GM19455 (cell line): ENCODE results near the gene LIN9.
A peak's percentile ranks its signal among the peaks of the same experiment; 100 is the strongest.
"Not testable (repeated sequence)": the region's sequence is repeated elsewhere in the genome, so short reads cannot be mapped to it uniquely, and the experiment has no call there.

Experiments used
- ATAC-seq: cut with Tn5 transposase; IDR thresholded peaks from one replicate; pipeline ENCODE4 v1.9.1; 2021; ENCODE audit not compliant: unreplicated experiment

The LIN9 gene

GRCh38 chr1:226216056-226216455 is 92.9 kb downstream of the LIN9 start:
- ATAC-seq = no peak

GRCh38 chr1:226215239-226215638 is 93.7 kb downstream of the LIN9 start:
- no peak for ATAC-seq

GRCh38 chr1:226212545-226212944 is 96.4 kb downstream of the LIN9 start:
- no peak for ATAC-seq

DNA sequence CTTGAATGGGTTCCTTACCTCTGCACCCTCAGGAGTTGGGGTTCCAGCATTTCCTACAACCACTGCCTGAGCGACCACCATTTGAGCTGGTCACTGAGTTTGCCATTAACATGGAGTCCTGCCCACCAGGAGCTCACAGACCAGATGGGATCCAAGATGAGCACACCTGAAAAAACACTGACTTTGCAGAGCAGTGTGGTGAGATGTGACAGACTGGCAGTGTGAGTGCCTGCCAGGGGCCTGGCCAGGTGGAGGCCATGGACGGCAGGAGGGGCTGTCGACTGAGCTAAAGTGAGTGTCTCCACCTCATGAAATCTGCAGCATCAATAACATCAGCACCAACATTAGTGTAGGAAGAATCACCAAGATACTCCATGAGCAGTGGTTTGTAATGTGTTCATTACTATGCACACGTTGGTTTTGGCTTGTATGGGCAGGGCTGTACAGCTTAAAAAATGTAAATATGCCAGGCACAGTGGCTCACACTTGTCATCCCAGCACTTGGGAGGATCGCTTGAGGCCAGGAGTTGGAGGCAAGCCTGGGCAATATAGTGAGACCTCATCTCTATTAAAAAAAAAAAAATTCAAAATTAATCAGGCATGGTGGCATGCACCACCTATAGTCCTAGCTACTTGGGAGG is 97.7 kb downstream of the LIN9 start:
- ATAC-seq = no peak

DNA sequence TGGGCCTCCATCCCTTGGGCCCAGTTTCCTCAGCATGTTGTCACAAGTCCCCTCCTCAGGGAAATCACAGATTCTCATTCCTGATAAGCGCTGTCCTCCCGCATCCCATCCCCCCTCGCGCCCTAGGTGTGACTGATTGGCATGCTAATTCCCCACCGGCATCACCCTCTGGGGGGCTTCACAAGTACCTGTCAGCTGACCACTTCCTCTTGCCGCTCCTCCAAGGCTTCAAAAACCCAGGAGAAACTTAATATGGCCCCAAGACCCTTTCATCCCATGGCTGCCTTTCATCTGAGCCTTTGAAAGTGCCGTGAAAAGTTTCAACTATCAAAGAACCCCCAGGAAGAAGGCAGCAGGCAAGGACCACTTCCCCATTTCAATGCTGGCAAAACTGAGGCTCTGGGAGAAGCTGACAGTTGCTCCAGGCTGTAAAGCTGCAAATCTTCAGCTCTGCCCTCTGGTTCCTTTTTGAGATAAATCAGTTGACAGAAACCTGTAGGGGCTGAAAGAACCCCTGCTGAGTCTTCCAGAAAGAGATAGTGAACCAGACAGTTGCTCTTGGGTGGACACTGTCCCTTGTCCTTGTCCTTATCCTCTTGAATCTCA is 98.3 kb downstream of the LIN9 start:
- no peak for ATAC-seq

DNA sequence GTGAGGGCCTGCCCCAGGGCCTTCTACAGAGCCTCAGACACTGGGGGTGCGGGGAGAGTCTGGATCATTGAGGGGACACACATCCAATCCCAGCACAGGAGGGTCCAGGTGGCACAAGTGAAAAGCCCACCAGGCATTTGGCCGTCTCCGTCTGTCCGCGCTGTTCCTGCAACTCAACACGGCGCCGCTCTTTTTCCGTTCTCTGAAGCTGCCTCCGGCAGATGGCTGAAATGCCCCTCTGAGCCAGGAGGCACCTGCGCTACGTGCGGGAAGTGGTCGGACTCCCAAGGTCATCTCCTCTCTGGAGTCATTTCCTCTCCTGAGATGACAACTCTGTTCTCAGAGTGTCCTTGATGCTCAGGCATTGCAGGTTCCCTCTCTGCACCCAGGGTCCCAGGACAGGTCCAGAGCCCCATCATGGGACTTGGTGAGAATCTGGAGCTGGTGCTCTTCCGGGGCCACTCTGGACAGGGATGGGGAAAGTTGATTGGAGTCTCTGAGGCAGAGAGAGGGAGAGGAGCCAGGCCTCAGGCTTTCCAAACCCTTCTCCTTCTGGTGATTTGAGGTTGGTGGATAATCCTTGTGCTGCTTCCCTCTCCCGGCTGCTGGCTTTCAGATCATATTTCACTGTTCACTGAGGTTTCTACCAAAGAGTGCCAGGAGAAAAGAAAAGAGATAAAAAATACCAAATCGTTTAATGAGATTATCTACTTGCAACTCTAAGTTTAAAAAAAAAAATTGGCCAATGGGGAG is 99.5 kb downstream of the LIN9 start:
- ATAC-seq = no peak

DNA sequence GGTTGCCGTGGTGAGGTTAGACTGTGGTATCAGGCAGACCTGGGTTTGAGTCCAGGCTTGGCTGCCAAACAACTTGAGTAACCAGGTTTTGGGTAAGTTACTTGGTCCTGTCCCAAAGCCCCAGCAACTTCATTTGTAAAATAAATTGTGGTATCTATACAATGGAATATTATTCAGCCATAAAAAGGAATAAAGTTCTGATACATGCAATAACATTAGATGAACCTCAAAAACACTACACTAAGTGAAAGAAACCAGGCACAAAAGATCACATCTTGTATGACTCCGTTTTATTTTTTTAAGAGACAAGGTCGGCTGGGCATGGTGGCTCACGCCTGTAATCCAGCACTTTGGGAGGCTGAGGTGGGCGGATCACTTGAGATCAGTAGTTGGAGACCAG is 101.9 kb downstream of the LIN9 start:
- ATAC-seq = no peak

- no peak for ATAC-seq
These were observed 104.8 kb downstream of the LIN9 start for GRCh38 chr1:226204198-226204597.

DNA sequence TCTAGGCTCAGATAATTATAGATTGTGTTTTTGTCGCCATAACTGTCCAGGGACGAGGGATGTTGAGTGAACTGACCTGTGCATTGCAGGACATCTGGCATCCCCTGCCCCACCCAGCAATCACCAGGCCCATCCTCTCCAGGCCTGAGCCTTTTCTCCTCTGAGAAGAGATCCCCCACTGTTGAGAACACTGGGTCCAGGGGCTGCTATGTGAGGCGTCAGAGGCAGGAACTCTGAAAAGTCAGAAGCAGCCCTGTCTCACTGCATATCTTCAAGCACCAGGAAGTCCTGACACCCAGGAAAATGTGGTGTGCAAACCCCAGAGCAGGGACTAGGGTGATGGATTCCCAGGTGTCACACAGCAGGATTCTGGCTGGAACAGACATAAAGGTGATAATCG is 105.3 kb downstream of the LIN9 start:
- ATAC-seq = no peak

DNA sequence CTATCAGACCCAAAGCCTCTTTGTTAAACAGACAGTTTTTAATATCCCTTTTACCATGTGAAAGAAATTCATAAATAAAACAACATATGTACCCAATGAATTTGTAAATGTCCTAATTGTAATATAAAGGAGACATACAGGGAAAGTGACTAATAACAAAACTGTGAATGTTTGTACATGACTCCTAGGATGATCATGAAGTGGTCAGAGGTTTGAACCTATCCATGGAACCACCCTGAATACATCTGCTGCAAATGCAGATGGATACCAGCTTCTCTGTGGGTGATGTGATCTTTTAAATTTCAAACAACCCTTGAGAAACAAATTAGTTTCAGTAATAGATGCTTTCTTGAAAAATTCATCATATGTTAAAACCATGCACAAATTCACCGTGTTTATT is 105.7 kb downstream of the LIN9 start:
- ATAC-seq = no peak

- not testable (repeated sequence) for ATAC-seq
These were observed 106.3 kb downstream of the LIN9 start for GRCh38 chr1:226202666-226203065.

GRCh38 chr1:226202246-226202645 is 106.7 kb downstream of the LIN9 start:
- ATAC-seq = no peak

GRCh38 chr1:226201029-226201593 is 107.9 kb downstream of the LIN9 start:
- no peak for ATAC-seq

DNA sequence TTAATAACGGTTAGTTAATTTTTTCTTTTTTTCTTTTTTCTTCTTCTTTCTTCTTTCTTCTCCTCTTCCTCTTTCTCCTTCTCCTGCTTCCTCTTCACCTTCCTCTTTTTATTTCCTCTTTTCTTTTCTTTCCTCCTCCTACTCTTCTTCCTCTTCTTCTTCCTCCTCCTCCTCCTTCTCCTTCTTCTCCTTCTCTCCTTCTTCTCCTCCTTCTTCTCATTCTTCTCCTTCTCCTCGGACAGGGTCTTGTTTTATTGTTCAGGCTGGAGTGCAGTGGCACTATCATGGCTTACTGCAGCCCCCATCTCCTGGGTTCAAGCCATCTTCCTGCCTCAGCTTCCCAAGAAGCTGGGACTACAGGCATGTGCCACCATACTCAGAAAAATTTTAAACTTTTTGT is 109.0 kb downstream of the LIN9 start:
- ATAC-seq = no peak

- ATAC-seq = no peak
These were observed 113.8 kb downstream of the LIN9 start for GRCh38 chr1:226195144-226195543.

- ATAC-seq = no peak
These were observed 121.6 kb downstream of the LIN9 start for GRCh38 chr1:226187380-226187779.

DNA sequence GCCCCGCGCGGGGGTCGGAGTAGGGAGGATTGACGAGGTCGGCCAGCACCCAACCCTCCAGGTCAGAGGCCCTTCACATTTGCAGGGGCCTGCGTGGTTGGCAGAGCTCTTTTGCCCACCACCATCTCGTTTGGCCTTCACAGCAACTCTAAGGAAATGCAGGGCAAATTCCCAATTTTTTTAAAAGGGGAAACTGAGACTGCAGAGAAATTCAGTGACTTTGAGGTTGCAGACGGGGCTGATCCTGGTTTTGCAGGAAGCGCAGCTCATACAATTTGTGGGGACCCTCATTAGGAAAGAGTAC is 122.0 kb downstream of the LIN9 start:
- ATAC-seq = no peak

- ATAC-seq = peak; percentile 96
These were observed 122.6 kb downstream of the LIN9 start, which contains the start of gene ACBD3 for GRCh38 chr1:226186124-226187018. Gene ACBD3 (minus strand): TSS chr1:226186741. CDS start chr1:226186675, 66 bp downstream.

GRCh38 chr1:226185141-226186036 is 123.6 kb downstream of the LIN9 start:
- no peak for ATAC-seq
